ENCODE results near the gene UBE3A. TPM values are rescaled to one million over a fixed set of nuclear protein-coding genes. Genes with fewer than 3 reads are reported as not detected.

UBE3A gene
- total RNA-seq, 1 experiment from 2014 or later, result 39.3 TPM

DNA sequence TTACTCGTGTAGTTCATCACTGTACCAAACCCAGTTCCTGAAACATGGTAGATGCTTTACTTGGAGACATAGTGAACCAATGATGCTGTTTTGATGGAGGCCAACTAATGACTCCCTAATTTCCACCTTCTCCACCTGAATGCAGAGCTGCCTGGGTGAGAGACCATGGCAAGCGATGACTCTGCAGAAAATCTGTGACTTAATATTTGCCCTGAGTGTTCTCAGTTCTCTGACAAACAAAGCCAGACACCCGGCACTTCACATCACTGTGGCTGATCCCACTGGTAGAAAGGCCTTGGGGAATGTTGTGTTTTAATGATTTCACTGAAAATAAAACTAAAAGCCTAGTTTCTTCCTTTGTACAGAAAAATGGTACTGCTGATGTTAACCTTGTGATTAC, 39.5 kb upstream of the UBE3A start:
- CTCF ChIA-PET, result no interaction called here
- no peak for DNase-seq
- TF ChIP-seq, protein P1, sequence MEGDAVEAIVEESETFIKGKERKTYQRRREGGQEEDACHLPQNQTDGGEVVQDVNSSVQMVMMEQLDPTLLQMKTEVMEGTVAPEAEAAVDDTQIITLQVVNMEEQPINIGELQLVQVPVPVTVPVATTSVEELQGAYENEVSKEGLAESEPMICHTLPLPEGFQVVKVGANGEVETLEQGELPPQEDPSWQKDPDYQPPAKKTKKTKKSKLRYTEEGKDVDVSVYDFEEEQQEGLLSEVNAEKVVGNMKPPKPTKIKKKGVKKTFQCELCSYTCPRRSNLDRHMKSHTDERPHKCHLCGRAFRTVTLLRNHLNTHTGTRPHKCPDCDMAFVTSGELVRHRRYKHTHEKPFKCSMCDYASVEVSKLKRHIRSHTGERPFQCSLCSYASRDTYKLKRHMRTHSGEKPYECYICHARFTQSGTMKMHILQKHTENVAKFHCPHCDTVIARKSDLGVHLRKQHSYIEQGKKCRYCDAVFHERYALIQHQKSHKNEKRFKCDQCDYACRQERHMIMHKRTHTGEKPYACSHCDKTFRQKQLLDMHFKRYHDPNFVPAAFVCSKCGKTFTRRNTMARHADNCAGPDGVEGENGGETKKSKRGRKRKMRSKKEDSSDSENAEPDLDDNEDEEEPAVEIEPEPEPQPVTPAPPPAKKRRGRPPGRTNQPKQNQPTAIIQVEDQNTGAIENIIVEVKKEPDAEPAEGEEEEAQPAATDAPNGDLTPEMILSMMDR (IDR thresholded peaks at IDR 0.05; ENCODE audit: unreplicated experiment), result no peak
- BruUV-seq (replicated peaks), result no TSS peak
- Mint-ChIP-seq H3K27ac (ENCODE audit: unreplicated experiment) (no peak overlapping the region), H3K4me3 (ENCODE audit: low read depth, unreplicated experiment) (no peak overlapping the region), H3K36me3 (ENCODE audit: insufficient read depth, unreplicated experiment) (no peaks in the 10 kb centered on the region), H3K9me3 (ENCODE audit: low read depth, unreplicated experiment) (peaks cover 7% of the 10 kb centered on the region), H3K4me1 (ENCODE audit: low read depth, unreplicated experiment) (no peaks in the 10 kb centered on the region), H3K27me3 (ENCODE audit: unreplicated experiment) (no peaks in the 10 kb centered on the region)
- intact Hi-C loops (cut with micrococcal nuclease; ENCODE audit: unreplicated experiment), result no loop called here

GRCh38 chr15:25477816-25478215, 39.0 kb upstream of the UBE3A start:
- no TSS peak for BruUV-seq (replicated peaks)
- H3K36me3 Mint-ChIP-seq (ENCODE audit: insufficient read depth, unreplicated experiment), result no peaks in the 10 kb centered on the region
- CTCF ChIA-PET, result no interaction called here
- H3K4me3 Mint-ChIP-seq (ENCODE audit: low read depth, unreplicated experiment), result no peak overlapping the region
- no peak for DNase-seq
- H3K9me3 Mint-ChIP-seq (ENCODE audit: low read depth, unreplicated experiment), result peaks cover 7% of the 10 kb centered on the region
- TF ChIP-seq, protein P1 (IDR thresholded peaks at IDR 0.05; ENCODE audit: unreplicated experiment), result no peak
- H3K4me1 Mint-ChIP-seq (ENCODE audit: low read depth, unreplicated experiment), result no peaks in the 10 kb centered on the region
- intact Hi-C loops (cut with micrococcal nuclease; ENCODE audit: unreplicated experiment), result no loop called here
- H3K27me3 Mint-ChIP-seq (ENCODE audit: unreplicated experiment), result no peaks in the 10 kb centered on the region
- no peak overlapping the region for H3K27ac Mint-ChIP-seq (ENCODE audit: unreplicated experiment)

GRCh38 chr15:25474251-25474650, 35.4 kb upstream of the UBE3A start:
- no peak for DNase-seq
- intact Hi-C loops (cut with micrococcal nuclease; ENCODE audit: unreplicated experiment), result no loop called here
- no peaks in the 10 kb centered on the region for H3K4me1 Mint-ChIP-seq (ENCODE audit: low read depth, unreplicated experiment)
- no peaks in the 10 kb centered on the region for H3K36me3 Mint-ChIP-seq (ENCODE audit: insufficient read depth, unreplicated experiment)
- CTCF ChIA-PET, result no interaction called here
- BruUV-seq (replicated peaks), result no TSS peak
- H3K27me3 Mint-ChIP-seq (ENCODE audit: unreplicated experiment), result no peaks in the 10 kb centered on the region
- no peaks in the 10 kb centered on the region for H3K9me3 Mint-ChIP-seq (ENCODE audit: low read depth, unreplicated experiment)
- H3K27ac Mint-ChIP-seq (ENCODE audit: unreplicated experiment), result no peak overlapping the region
- TF ChIP-seq, protein P1 (IDR thresholded peaks at IDR 0.05; ENCODE audit: unreplicated experiment), result no peak
- no peak overlapping the region for H3K4me3 Mint-ChIP-seq (ENCODE audit: low read depth, unreplicated experiment)

DNA sequence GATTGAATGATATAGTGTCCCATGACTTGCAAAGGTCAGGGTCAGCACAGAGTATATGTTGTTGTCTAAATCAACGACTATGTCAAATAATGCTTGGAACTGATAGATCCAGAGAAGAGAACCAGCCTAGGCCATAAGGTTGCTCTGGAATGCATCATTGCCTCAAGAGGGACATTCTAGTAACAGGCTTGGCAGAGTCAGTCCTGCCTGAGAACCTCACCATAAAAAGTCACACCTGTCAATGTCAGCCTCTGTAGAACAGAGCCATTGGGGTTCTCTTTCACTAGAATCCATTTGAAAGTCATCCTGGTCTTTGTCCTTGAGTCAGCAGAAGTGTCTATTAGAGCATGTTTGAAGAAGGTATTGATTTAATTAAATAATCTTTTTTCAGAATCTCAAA, 31.4 kb upstream of the UBE3A start:
- H3K36me3 Mint-ChIP-seq (ENCODE audit: insufficient read depth, unreplicated experiment), result no peaks in the 10 kb centered on the region
- CTCF ChIA-PET, result no interaction called here
- DNase-seq, result no peak
- TF ChIP-seq, protein P1 (IDR thresholded peaks at IDR 0.05; ENCODE audit: unreplicated experiment), result no peak
- no TSS peak for BruUV-seq (replicated peaks)
- no peak overlapping the region for H3K4me3 Mint-ChIP-seq (ENCODE audit: low read depth, unreplicated experiment)
- intact Hi-C loops (cut with micrococcal nuclease; ENCODE audit: unreplicated experiment), result no loop called here
- H3K9me3 Mint-ChIP-seq (ENCODE audit: low read depth, unreplicated experiment), result no peaks in the 10 kb centered on the region
- no peaks in the 10 kb centered on the region for H3K27me3 Mint-ChIP-seq (ENCODE audit: unreplicated experiment)
- H3K4me1 Mint-ChIP-seq (ENCODE audit: low read depth, unreplicated experiment), result no peaks in the 10 kb centered on the region
- no peak overlapping the region for H3K27ac Mint-ChIP-seq (ENCODE audit: unreplicated experiment)

DNA sequence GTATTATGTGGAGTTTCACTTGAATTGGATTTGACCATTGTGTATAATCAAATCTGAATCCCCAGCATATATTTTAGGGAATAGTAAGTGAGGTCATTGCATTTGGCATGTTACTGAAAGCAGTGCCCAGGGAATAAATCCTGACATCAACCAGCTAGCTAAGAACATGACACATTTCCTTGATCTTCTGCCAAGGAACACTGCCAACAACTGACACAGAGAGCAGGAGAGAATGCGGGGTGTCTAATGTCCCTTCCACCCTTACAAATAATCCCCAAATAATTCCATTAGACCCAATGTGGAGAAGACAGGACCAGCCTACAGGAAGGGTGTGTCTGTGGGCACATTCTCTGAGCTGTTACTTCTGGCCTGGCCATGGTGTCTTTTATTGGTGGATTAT, 30.6 kb upstream of the UBE3A start:
- intact Hi-C loops (cut with micrococcal nuclease; ENCODE audit: unreplicated experiment), result no loop called here

More for the DNA sequence above, 30.6 kb upstream of the UBE3A start:
- CTCF ChIA-PET, result no interaction called here
- Mint-ChIP-seq H3K27ac (ENCODE audit: unreplicated experiment) (no peak overlapping the region), H3K36me3 (ENCODE audit: insufficient read depth, unreplicated experiment) (no peaks in the 10 kb centered on the region), H3K4me3 (ENCODE audit: low read depth, unreplicated experiment) (no peak overlapping the region), H3K9me3 (ENCODE audit: low read depth, unreplicated experiment) (no peaks in the 10 kb centered on the region), H3K27me3 (ENCODE audit: unreplicated experiment) (no peaks in the 10 kb centered on the region), H3K4me1 (ENCODE audit: low read depth, unreplicated experiment) (no peaks in the 10 kb centered on the region)
- TF ChIP-seq, protein P1 (IDR thresholded peaks at IDR 0.05; ENCODE audit: unreplicated experiment), result no peak
- BruUV-seq (replicated peaks), result no TSS peak
- no peak for DNase-seq
